Right lobe of liver (tissue), 4 donors: ENCODE results near the gene SMAD7.

Experiments
- POLR2A ChIP-seq: fragments of 450-650 bp; IDR thresholded peaks from one replicate; pipeline ENCODE4 v1.6.1; 2017; ENCODE audit warnings: antibody characterized with exemption, mild to moderate bottlenecking
- TF ChIP-seq, protein P1 (sequence below), 4 donors: fragments of 200-600 bp in 3 of 4; fragments of 450-650 bp in 1 of 4; IDR thresholded peaks; one replicate each; pipeline versions ENCODE4 v1.5.1 to v1.8.0; 2016 to 2022; ENCODE audit warnings: antibody characterized with exemption in 4 of 4, mild to moderate bottlenecking in 2 of 4
- donor health status: DM: no; HTN: no; CAD: no.
- donor health status: DM: no; HTN: no; CAD: no.
- donor health status: DM: no; HTN: yes; CAD: no.

DNA sequence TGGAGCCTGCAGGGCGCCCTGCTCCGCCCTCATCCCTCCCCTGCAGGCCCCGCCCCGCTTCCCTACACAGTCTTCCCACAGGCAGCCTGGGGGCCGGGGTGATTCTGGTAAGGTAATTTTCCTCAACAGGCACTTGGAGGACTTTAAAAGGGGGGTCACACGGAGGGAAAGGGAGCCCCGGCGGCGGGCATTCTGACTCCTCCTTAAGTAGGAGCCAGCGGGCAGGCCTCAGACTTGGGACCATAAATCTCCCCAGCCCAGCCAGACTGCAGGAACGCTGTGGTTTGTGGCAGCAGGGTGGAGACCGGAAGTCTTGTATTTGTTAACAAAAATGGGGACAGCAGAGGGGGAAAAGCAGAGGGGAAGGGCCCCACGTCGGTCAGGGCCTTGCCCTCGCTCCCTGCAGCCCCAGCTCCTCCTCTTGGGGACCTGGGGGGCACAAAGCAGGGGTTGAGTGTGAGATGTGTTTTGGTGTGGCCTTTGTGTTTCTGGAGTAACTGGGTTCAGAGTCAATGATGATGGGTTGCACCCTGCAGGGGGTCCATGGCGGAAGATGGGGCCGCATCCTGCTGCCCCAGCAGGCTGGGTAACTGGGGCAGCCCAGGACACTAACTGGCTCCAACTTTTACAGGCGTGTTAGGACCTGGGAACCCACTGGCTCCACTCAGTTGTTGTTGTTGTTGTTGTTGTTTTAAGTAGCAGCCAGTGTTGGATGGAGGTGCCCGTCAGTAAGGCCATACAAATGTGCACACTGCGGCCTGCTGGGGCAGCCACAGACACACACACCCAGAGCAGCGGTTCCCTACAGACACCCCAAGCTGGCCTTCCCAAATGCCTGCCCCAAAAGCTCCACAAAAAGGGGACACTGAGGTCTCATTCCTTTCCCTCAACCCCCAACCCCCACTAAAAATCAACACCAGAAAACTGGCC, 27.7 kb downstream of the SMAD7 start:
- no peak for TF ChIP-seq POLR2A
- TF ChIP-seq, protein P1, sequence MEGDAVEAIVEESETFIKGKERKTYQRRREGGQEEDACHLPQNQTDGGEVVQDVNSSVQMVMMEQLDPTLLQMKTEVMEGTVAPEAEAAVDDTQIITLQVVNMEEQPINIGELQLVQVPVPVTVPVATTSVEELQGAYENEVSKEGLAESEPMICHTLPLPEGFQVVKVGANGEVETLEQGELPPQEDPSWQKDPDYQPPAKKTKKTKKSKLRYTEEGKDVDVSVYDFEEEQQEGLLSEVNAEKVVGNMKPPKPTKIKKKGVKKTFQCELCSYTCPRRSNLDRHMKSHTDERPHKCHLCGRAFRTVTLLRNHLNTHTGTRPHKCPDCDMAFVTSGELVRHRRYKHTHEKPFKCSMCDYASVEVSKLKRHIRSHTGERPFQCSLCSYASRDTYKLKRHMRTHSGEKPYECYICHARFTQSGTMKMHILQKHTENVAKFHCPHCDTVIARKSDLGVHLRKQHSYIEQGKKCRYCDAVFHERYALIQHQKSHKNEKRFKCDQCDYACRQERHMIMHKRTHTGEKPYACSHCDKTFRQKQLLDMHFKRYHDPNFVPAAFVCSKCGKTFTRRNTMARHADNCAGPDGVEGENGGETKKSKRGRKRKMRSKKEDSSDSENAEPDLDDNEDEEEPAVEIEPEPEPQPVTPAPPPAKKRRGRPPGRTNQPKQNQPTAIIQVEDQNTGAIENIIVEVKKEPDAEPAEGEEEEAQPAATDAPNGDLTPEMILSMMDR (IDR thresholded peaks at IDR 0.05) = no peak
